Ovary (tissue), 9 donors: ENCODE measurements around the gene GATB. TPM values are rescaled to one million over a fixed set of nuclear protein-coding genes. Genes with fewer than 3 reads are reported as not detected.

Experiments
- DNase-seq, 5 donors: peaks; one replicate each; pipeline ENCODE4 v3.0.0-alpha.2; 2019 to 2020
- H3K27ac ChIP-seq, 2 donors: fragments of 200-600 bp; one replicate each; pipeline versions ENCODE4 v1.5.1 to v1.8.0; 2019 to 2022
- H3K27me3 ChIP-seq: fragments of 200-600 bp; one replicate; pipeline ENCODE4 v1.8.0; 2022
- H3K36me3 ChIP-seq: fragments of 200-600 bp; sonication (generic); one replicate; pipeline ENCODE4 v1.5.1; 2019
- H3K4me1 ChIP-seq: one replicate; pipeline ENCODE4 v1.8.1; 2013; ENCODE audit warnings: mild to moderate bottlenecking, moderate library complexity; ENCODE audit not compliant: insufficient read depth
- H3K4me3 ChIP-seq: fragments of 200-600 bp; sonication (generic); one replicate; pipeline ENCODE4 v1.5.1; 2017
- H3K9me3 ChIP-seq, 2 donors: fragments of 200-600 bp in 1 of 2; sonication (generic) in 1 of 2; one replicate each; pipeline versions ENCODE4 v1.5.1 to v1.8.1; 2013 to 2019; ENCODE audit warnings: mild to moderate bottlenecking in 1 of 2, moderate library complexity in 1 of 2
- CTCF ChIP-seq, 3 donors: fragments of 450-650 bp in 2 of 3; fragments of 200-600 bp in 1 of 3; IDR thresholded peaks; one replicate each; pipeline versions ENCODE4 v1.5.1 to v1.8.0; 2016 to 2022; ENCODE audit warnings: antibody characterized with exemption in 3 of 3, mild to moderate bottlenecking in 1 of 3
- EP300 ChIP-seq: sonication (generic); formaldehyde crosslinking; IDR thresholded peaks from one replicate; pipeline ENCODE4 v1.6.1; 2017; ENCODE audit warnings: antibody characterized with exemption
- POLR2A ChIP-seq: fragments of 450-650 bp; IDR thresholded peaks from one replicate; pipeline ENCODE4 v1.6.1; 2017; ENCODE audit warnings: antibody characterized with exemption, mild to moderate bottlenecking, moderate library complexity
- WGBS, 3 donors: extraction: QIAGEN DNeasy Blood & Tissue Kit in 1 of 3; methylation state at CpG; one replicate each; pipeline versions ENCODE4 v1.1.5 to v1.1.7; 2013 to 2017; 5-methylcytosine and 5-hydroxymethylcytosine counted together
- intact Hi-C, 4 donors: fragments of 100-400 bp; cut with DNase I; formaldehyde crosslinking; loops; one replicate each; pipeline versions ENCODE4 v1.11.0 to v1.15.1; 2022 to 2023
- polyA plus RNA-seq, 2 donors: library from polyadenylated mRNA; stranded (reverse); fragments of 200-250 nt in 1 of 2; fragments of 350-450 nt in 1 of 2; fragmentation: Illumina TruSeq in 1 of 2; extraction: RNeasy Lipid Tissue Mini Kit (QIAGEN cat#74804) in 1 of 2; gene quantifications; one replicate each; pipeline ENCODE4 v1.2.3, GENCODE V29; 2013 to 2014
- total RNA-seq, 7 donors: library from RNA; depleted of rRNA in 2 of 7; stranded (reverse); fragments of >200 nt in 2 of 7; fragmentation: NEBNext Ultra II Directional in 3 of 7; extraction: Animal tissue kit (Norgen Biotek cat#: 25700) in 3 of 7; gene quantifications; one replicate each; pipeline versions ENCODE4 v1.1.0 to v1.2.4, GENCODE V29; 2016 to 2023
- donor health status: DM: no; HTN: no; CAD: no; lungs with moderate emphysema.
- donor health status: DM: no; HTN: no; CAD: no.
- donor health status: Bipolar disorder and iron deficiency.
- donor health status: DM: yes; HTN: yes; CAD: no.
- donor health status: DM: no; HTN: no; CAD: no.
- donor health status: DM: yes; HTN: yes; CAD: no.

The GATB gene
- total and polyA plus RNA-seq, 9 donors = 10.0 to 21.3 (median 13.0) TPM

- no peaks in the 10 kb centered on the region for H3K9me3 ChIP-seq
- no peak for DNase-seq
- intact Hi-C loops = no loop called here
- H3K4me3 ChIP-seq = no peak overlapping the region
- H3K36me3 ChIP-seq = no peaks in the 10 kb centered on the region
- no peak overlapping the region for H3K27ac ChIP-seq
- H3K27me3 ChIP-seq = no peaks in the 10 kb centered on the region
- TF ChIP-seq EP300 (no peak), CTCF (IDR thresholded peaks at IDR 0.05) (no peak)
- WGBS, 3 donors = 61 to 81% (median 81%) methylated on average over 6 of the region's 6 CpGs
- no peaks in the 10 kb centered on the region for H3K4me1 ChIP-seq
Observed at GRCh38 chr4:151750156-151750555, 10.7 kb downstream of the GATB start.

GRCh38 chr4:151745481-151746231 lies 15.2 kb downstream of the GATB start:
- TF ChIP-seq EP300 (no peak), CTCF (IDR thresholded peaks at IDR 0.05) (no peak), POLR2A (no peak)
- Histone ChIP-seq H3K4me3 (no peak overlapping the region), H3K27ac (peak overlapping the region in 1 of 2 donors; percentile 24), H3K36me3 (no peaks in the 10 kb centered on the region), H3K9me3 (no peaks in the 10 kb centered on the region), H3K4me1 (no peaks in the 10 kb centered on the region), H3K27me3 (no peaks in the 10 kb centered on the region)
- 8 to 18% (median 12%) methylated on average over 5 of the region's 5 CpGs for WGBS, 3 donors
- no peak for DNase-seq
- intact Hi-C loops = no loop called here

- WGBS, 3 donors = 31 to 41% (median 37%) methylated on average over 1 of the region's 1 CpG
- no peak for DNase-seq
- Histone ChIP-seq H3K27me3 (no peaks in the 10 kb centered on the region), H3K9me3 (no peaks in the 10 kb centered on the region), H3K27ac (no peak overlapping the region), H3K4me1 (no peaks in the 10 kb centered on the region), H3K36me3 (no peaks in the 10 kb centered on the region), H3K4me3 (no peak overlapping the region)
- intact Hi-C loops = no loop called here
- no peak for TF ChIP-seq POLR2A
- TF ChIP-seq CTCF (IDR thresholded peaks at IDR 0.05) = no peak
- TF ChIP-seq EP300 = no peak
Observed at GRCh38 chr4:151744614-151745013, 16.2 kb downstream of the GATB start.

- Histone ChIP-seq H3K27me3 (no peaks in the 10 kb centered on the region), H3K36me3 (no peaks in the 10 kb centered on the region), H3K9me3 (no peaks in the 10 kb centered on the region), H3K27ac (no peak overlapping the region), H3K4me1 (no peaks in the 10 kb centered on the region), H3K4me3 (no peak overlapping the region)
- TF ChIP-seq EP300 = no peak
- TF ChIP-seq CTCF (IDR thresholded peaks at IDR 0.05) = no peak
- TF ChIP-seq POLR2A = no peak
- intact Hi-C loops = no loop called here
- no peak for DNase-seq
- WGBS, 3 donors = 95 to 96% (median 96%) methylated on average over 4 of the region's 4 CpGs
Observed at GRCh38 chr4:151743894-151744293, 16.9 kb downstream of the GATB start.
